Osteoblast (primary cell): ENCODE data around the gene RCSD1. TPM values are rescaled to one million over a fixed set of nuclear protein-coding genes. Genes with fewer than 3 reads are reported as not detected.

Experiments used
- DNase-seq: peaks from one replicate; pipeline ENCODE4 v3.0.0; 2011; ENCODE audit warnings: low spot score, mixed read lengths; ENCODE audit not compliant: insufficient read length; ENCODE audit errors: missing footprints
- H2AFZ ChIP-seq: 2 replicates; pipeline ENCODE4 v1.6.0; 2011; ENCODE audit warnings: mild to moderate bottlenecking, low read length
- H3K27ac ChIP-seq: 2 replicates; pipeline ENCODE4 v1.5.1; 2011; ENCODE audit warnings: mild to moderate bottlenecking, low read depth, low read length, moderate library complexity
- H3K27me3 ChIP-seq: 2 replicates; pipeline ENCODE4 v1.6.0; 2012; ENCODE audit warnings: mild to moderate bottlenecking, control low read depth, inconsistent platforms, low read length, moderate library complexity; ENCODE audit not compliant: insufficient read depth
- H3K36me3 ChIP-seq: 2 replicates; pipeline ENCODE4 v1.5.1; 2011; ENCODE audit warnings: mild to moderate bottlenecking, low read length, control low read depth, moderate library complexity; ENCODE audit not compliant: insufficient read depth
- H3K4me1 ChIP-seq: 2 replicates; pipeline ENCODE4 v1.5.1; 2011; ENCODE audit warnings: mild to moderate bottlenecking, low read length, control low read depth, moderate library complexity; ENCODE audit not compliant: insufficient read depth
- H3K4me2 ChIP-seq: 2 replicates; pipeline ENCODE4 v1.6.0; 2011; ENCODE audit warnings: mild to moderate bottlenecking, low read length; ENCODE audit not compliant: insufficient read depth
- H3K4me3 ChIP-seq: fragments of 200-600 bp; sonication (generic); 3 replicates; pipeline ENCODE4 v1.5.1; 2012; ENCODE audit warnings: mild to moderate bottlenecking, low read length, inconsistent platforms; ENCODE audit not compliant: insufficient read depth
- H3K79me2 ChIP-seq: 2 replicates; pipeline ENCODE4 v1.6.0; 2012; ENCODE audit warnings: mild to moderate bottlenecking, low read length, control low read depth, inconsistent platforms; ENCODE audit not compliant: insufficient read depth
- H3K9me3 ChIP-seq: 2 replicates; pipeline ENCODE4 v1.5.1; 2011; ENCODE audit warnings: low read depth, low read length, control low read depth
- H4K20me1 ChIP-seq: 2 replicates; pipeline ENCODE4 v1.6.0; 2012; ENCODE audit warnings: mild to moderate bottlenecking, low read length, control low read depth; ENCODE audit not compliant: insufficient read depth
- CTCF ChIP-seq: IDR thresholded peaks from 2 replicates; pipeline ENCODE4 v1.5.1; 2011; ENCODE audit warnings: mild to moderate bottlenecking, low read depth, low read length, moderate library complexity; ENCODE audit errors: extremely low read depth
- total RNA-seq: library from RNA; depleted of rRNA; stranded (reverse); fragments of >200 nt; gene quantifications from 2 replicates; pipeline ENCODE4 v1.2.3, GENCODE V29; 2012

The RCSD1 gene
- total RNA-seq, 1 donor, result under 0.01 TPM

GRCh38 chr1:167697667-167698141 is 67.7 kb downstream of the RCSD1 start:
- DNase-seq, result no peak
- Histone ChIP-seq H3K4me2 (no peak overlapping the region), H3K27me3 (peaks cover 5% of the 10 kb centered on the region), H3K79me2 (no peaks in the 10 kb centered on the region), H2AFZ (no peak overlapping the region), H3K27ac (no peak overlapping the region), H3K9me3 (no peaks in the 10 kb centered on the region), H3K4me1 (no peaks in the 10 kb centered on the region), H4K20me1 (no peaks in the 10 kb centered on the region), H3K4me3 (no peak overlapping the region), H3K36me3 (no peaks in the 10 kb centered on the region)
- no peak for TF ChIP-seq CTCF

- Histone ChIP-seq H3K36me3 (no peaks in the 10 kb centered on the region), H3K27ac (no peak overlapping the region), H3K4me1 (no peaks in the 10 kb centered on the region), H3K79me2 (no peaks in the 10 kb centered on the region), H3K4me3 (no peak overlapping the region), H3K4me2 (no peak overlapping the region), H3K27me3 (peaks cover 11% of the 10 kb centered on the region), H2AFZ (no peak overlapping the region), H4K20me1 (no peaks in the 10 kb centered on the region), H3K9me3 (no peaks in the 10 kb centered on the region)
- TF ChIP-seq CTCF, result no peak
- DNase-seq, result peak; percentile 43
Measured at GRCh38 chr1:167698313-167698712, 68.3 kb downstream of the RCSD1 start.

- Histone ChIP-seq H3K36me3 (no peaks in the 10 kb centered on the region), H3K4me3 (no peak overlapping the region), H3K27me3 (peaks cover 43% of the 10 kb centered on the region), H2AFZ (no peak overlapping the region), H3K4me2 (no peak overlapping the region), H3K27ac (no peak overlapping the region), H3K4me1 (no peaks in the 10 kb centered on the region), H3K9me3 (no peaks in the 10 kb centered on the region), H4K20me1 (no peaks in the 10 kb centered on the region), H3K79me2 (no peaks in the 10 kb centered on the region)
- DNase-seq, result no peak
- no peak for TF ChIP-seq CTCF
Measured at GRCh38 chr1:167701510-167701909, 71.5 kb downstream of the RCSD1 start.

GRCh38 chr1:167703557-167703956 is 73.5 kb downstream of the RCSD1 start:
- no peak for DNase-seq
- H3K27me3 ChIP-seq, result peaks cover 48% of the 10 kb centered on the region
- no peaks in the 10 kb centered on the region for H3K9me3 ChIP-seq
- no peak overlapping the region for H3K4me3 ChIP-seq
- H3K79me2 ChIP-seq, result no peaks in the 10 kb centered on the region
- H3K36me3 ChIP-seq, result no peaks in the 10 kb centered on the region
- no peak overlapping the region for H3K4me2 ChIP-seq
- H2AFZ ChIP-seq, result no peak overlapping the region
- TF ChIP-seq CTCF, result no peak
- H3K27ac ChIP-seq, result no peak overlapping the region
- no peaks in the 10 kb centered on the region for H4K20me1 ChIP-seq
- H3K4me1 ChIP-seq, result no peaks in the 10 kb centered on the region
